Skin of body (tissue), 3 donors: Measurements from ENCODE around the gene GOLM1. TPM values are rescaled to one million over a fixed set of nuclear protein-coding genes. Genes with fewer than 3 reads are reported as not detected.

Source experiments
- DNase-seq: peaks from one replicate; lab custom pipeline; 2025; lab: John Stamatoyannopoulos, UW
- small RNA-seq: library from RNA; depleted of rRNA; stranded (forward); fragments of <200 nt; gene quantifications from one replicate; pipeline ENCODE3, GENCODE V24; 2014; ENCODE audit warnings: low replicate concordance
- total RNA-seq: library from RNA; depleted of rRNA; stranded (reverse); fragments of >200 nt; gene quantifications from one replicate; pipeline ENCODE4 v1.2.3, GENCODE V29; 2014

Gene GOLM1
- total RNA-seq, 1 donor from 2014 or later: 26.0 TPM

DNA sequence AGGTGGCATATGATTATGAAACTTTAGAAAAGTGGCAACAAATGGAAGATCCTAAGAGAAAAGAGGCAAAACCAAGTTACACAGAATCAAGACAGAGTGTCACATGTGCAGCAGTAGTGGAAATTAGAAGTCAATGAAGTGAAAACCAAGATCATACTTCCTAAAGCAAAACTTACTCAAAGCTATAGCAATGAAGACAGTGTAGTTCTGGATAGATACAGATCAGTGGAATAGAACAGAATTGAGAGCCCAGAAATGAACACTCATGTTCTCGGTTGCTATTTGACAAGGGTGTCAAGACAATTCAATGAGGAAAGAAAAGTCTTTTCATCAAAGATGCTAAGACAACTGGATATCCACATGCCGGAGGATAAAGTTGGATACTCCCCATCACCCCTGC is 114.9 kb downstream of the GOLM1 start:
- no peak for DNase-seq

DNA sequence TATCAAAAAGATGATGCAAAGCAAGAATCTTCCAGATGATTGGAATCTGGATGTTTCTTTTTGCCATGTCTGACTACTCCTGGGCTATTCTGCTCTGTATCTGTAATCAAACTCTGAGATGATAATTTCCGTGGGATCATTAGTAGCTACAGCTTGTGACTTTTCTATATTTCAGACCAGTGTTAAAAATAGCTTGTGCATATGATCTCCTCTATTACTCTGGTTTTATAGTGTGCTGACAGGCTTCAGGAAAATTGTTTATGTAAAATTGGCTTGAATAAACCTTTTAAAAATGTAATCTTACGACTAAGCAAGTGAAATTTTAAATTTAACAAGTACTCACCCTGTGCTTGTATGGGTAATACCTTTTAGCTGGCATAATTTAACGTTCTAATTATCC is 118.0 kb downstream of the GOLM1 start:
- DNase-seq: no peak

DNA sequence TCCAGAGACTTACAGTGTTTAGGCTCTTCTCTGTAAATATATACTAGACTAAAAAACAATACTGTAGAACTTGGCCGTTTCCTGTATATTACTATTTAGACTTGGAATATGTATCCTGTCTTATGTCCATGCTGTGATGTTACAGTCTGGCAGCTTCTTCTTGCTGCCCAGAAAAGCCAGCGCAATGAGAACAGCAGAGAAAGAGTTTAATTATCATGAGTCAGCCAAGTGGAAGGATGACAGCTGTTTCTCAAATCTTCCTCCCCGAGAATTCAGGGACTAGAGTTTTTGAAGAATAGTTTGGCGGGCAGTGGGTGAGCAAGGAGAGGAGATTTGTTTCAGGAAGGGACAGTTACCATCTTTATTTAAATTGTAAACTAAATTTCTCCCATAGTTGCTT is 120.9 kb downstream of the GOLM1 start:
- DNase-seq: no peak

Small RNA genes within 50 kb of the gene (small RNA-seq; reads per million reads assigned to genes)
- gene AL161447.1: not detected

Other genes with a start within 250 kb of the GOLM1 start
- 26.4 TPM for gene NAA35, start 158.4 kb downstream of the GOLM1 start, total RNA-seq
- gene C9orf153, start 160.1 kb upstream of the GOLM1 start, total RNA-seq: 0.79 TPM
- gene ISCA1, start 183.0 kb upstream of the GOLM1 start, total RNA-seq: 34.9 TPM